Stomach (tissue), 9 donors: Measurements from ENCODE around the gene SDK2. TPM values are rescaled to one million over a fixed set of nuclear protein-coding genes. Genes with fewer than 3 reads are reported as not detected.
A peak's percentile ranks its signal among the peaks of the same experiment; 100 is the strongest.

ENCODE experiments used
- DNase-seq, 2 donors: peaks; one replicate each; pipeline versions ENCODE4 v3.0.0 to v3.0.0-alpha.2; 2013 to 2019
- H3K27ac ChIP-seq, 5 donors: fragments of 200-600 bp in 4 of 5; sonication (generic) in 4 of 5; one replicate each; pipeline ENCODE4 v1.5.1; 2013 to 2019; ENCODE audit warnings: mild to moderate bottlenecking in 1 of 5, moderate library complexity in 1 of 5
- H3K27me3 ChIP-seq, 3 donors: fragments of 200-600 bp; sonication (generic); one replicate each; pipeline ENCODE4 v1.5.1; 2017 to 2019; ENCODE audit warnings: mixed run types in 1 of 3
- H3K36me3 ChIP-seq, 4 donors: fragments of 200-600 bp; sonication (generic); 1 replicate in 3 of 4; 2 replicates in 1 of 4; pipeline ENCODE4 v1.5.1; 2016 to 2019
- H3K4me1 ChIP-seq, 4 donors: fragments of 200-600 bp; sonication (generic); one replicate each; pipeline ENCODE4 v1.5.1; 2016 to 2019
- H3K4me3 ChIP-seq, 4 donors: fragments of 200-600 bp; sonication (generic) in 3 of 4; one replicate each; pipeline ENCODE4 v1.5.1; 2016 to 2019; ENCODE audit warnings: mild to moderate bottlenecking in 1 of 4
- H3K9me3 ChIP-seq, 4 donors: fragments of 200-600 bp; sonication (generic); one replicate each; pipeline ENCODE4 v1.5.1; 2016 to 2019
- CTCF ChIP-seq, 7 experiments: fragments of 450-650 bp in 4 of 7; fragments of 200-600 bp in 3 of 7; sonication (generic) in 3 of 7; IDR thresholded peaks; one replicate each; pipeline ENCODE4 v1.5.1; 2016 to 2019; ENCODE audit warnings: antibody characterized with exemption in 7 of 7, control low read depth in 2 of 7, mild to moderate bottlenecking in 1 of 7
- EP300 ChIP-seq: sonication (generic); formaldehyde crosslinking; IDR thresholded peaks from one replicate; pipeline ENCODE4 v1.6.1; 2017; ENCODE audit warnings: antibody characterized with exemption
- POLR2A ChIP-seq, 4 donors: fragments of 450-650 bp; IDR thresholded peaks; one replicate each; pipeline ENCODE4 v1.6.1; 2016; ENCODE audit warnings: antibody characterized with exemption in 4 of 4, control low read depth in 2 of 4, mild to moderate bottlenecking in 1 of 4, moderate library complexity in 1 of 4
- POLR2AphosphoS5 ChIP-seq, 3 donors: sonication (generic); formaldehyde crosslinking; IDR thresholded peaks; one replicate each; pipeline ENCODE4 v1.6.1; 2016; ENCODE audit warnings: antibody characterized with exemption in 3 of 3
- WGBS, 5 donors: extraction: QIAGEN DNeasy Blood & Tissue Kit in 3 of 5; methylation state at CpG; one replicate each; pipeline versions ENCODE4 v1.1.5 to v1.1.7; 2013 to 2018; 5-methylcytosine and 5-hydroxymethylcytosine counted together
- intact Hi-C: fragments of 100-400 bp; cut with DNase I; formaldehyde crosslinking; loops from one replicate; pipeline ENCODE4 v1.15.1; 2023; ENCODE audit warnings: low total_unique reads
- polyA plus RNA-seq, 3 donors: library from polyadenylated mRNA; stranded (reverse); fragments of 200-250 nt; gene quantifications; one replicate each; pipeline ENCODE4 v1.2.3, GENCODE V29; 2013
- total RNA-seq, 5 donors: library from RNA; depleted of rRNA; stranded (reverse); fragments of >200 nt; gene quantifications; one replicate each; pipeline versions ENCODE4 v1.1.0 to v1.2.3, GENCODE V29; 2014 to 2016
- donor health status: healthy with polysubstance abuse.
- donor health status: Bipolar disorder and iron deficiency.
- donor health status: healthy.

Gene SDK2
- total and polyA plus RNA-seq, 8 donors: under 0.01 to 9.6 (median 0.44) TPM; not detected in 1

GRCh38 chr17:73362697-73363096 is 281.5 kb downstream of the SDK2 start:
- no peaks in the 10 kb centered on the region for H3K36me3 ChIP-seq
- H3K9me3 ChIP-seq: no peaks in the 10 kb centered on the region
- intact Hi-C loops: no loop called here
- no peaks in the 10 kb centered on the region for H3K27me3 ChIP-seq
- no peak overlapping the region for H3K4me3 ChIP-seq
- WGBS, 5 donors: 82 to 91% (median 88%) methylated on average over 11 of the region's 11 CpGs
- no peak for TF ChIP-seq EP300
- TF ChIP-seq CTCF (IDR thresholded peaks at IDR 0.05): no peak
- TF ChIP-seq POLR2AphosphoS5 (IDR thresholded peaks at IDR 0.05): no peak
- TF ChIP-seq POLR2A (IDR thresholded peaks at IDR 0.05): no peak
- no peak for DNase-seq
- peaks cover 4 to 24% (median 9%) of the 10 kb centered on the region in 4 donors for H3K4me1 ChIP-seq
- no peak overlapping the region for H3K27ac ChIP-seq

- H3K27ac ChIP-seq: no peak overlapping the region
- no peak for TF ChIP-seq EP300
Observed at GRCh38 chr17:73360961-73361761, 283.1 kb downstream of the SDK2 start.

GRCh38 chr17:73359987-73360410 is 284.2 kb downstream of the SDK2 start:
- intact Hi-C loops: no loop called here
- 15 to 59% (median 36%) methylated on average over 7 of the region's 7 CpGs for WGBS, 5 donors
- peak overlapping the region in 3 of 5 donors; percentile 25 to 64 (median 58) for H3K27ac ChIP-seq
- H3K27me3 ChIP-seq: no peaks in the 10 kb centered on the region
- no peaks in the 10 kb centered on the region for H3K9me3 ChIP-seq
- no peaks in the 10 kb centered on the region for H3K36me3 ChIP-seq
- no peak overlapping the region for H3K4me3 ChIP-seq
- DNase-seq: peak; percentile 88 to 93
- TF ChIP-seq EP300 (no peak), POLR2A (IDR thresholded peaks at IDR 0.05) (no peak), CTCF (IDR thresholded peaks at IDR 0.05) (peak in 2 of 7 experiments; percentile 28 to 33), POLR2AphosphoS5 (IDR thresholded peaks at IDR 0.05) (peak in 1 of 3 donors; percentile 39)
- H3K4me1 ChIP-seq: peaks cover 4 to 39% (median 24%) of the 10 kb centered on the region in 4 donors

More at GRCh38 chr17:73360961-73361761, 283.1 kb downstream of the SDK2 start:
- Histone ChIP-seq H3K27me3 (no peaks in the 10 kb centered on the region), H3K36me3 (no peaks in the 10 kb centered on the region), H3K9me3 (no peaks in the 10 kb centered on the region), H3K4me3 (no peak overlapping the region), H3K4me1 (peaks cover 4 to 38% (median 20%) of the 10 kb centered on the region in 4 donors)
- no peak for DNase-seq
- WGBS, 5 donors: 79 to 89% (median 84%) methylated on average over 26 to 29 of the region's 29 CpGs
- intact Hi-C loops: no loop called here

- TF ChIP-seq POLR2A (IDR thresholded peaks at IDR 0.05) (no peak), EP300 (no peak), POLR2AphosphoS5 (IDR thresholded peaks at IDR 0.05) (no peak), CTCF (IDR thresholded peaks at IDR 0.05) (no peak)
- no peaks in the 10 kb centered on the region for H3K9me3 ChIP-seq
- no peak for DNase-seq
- H3K27ac ChIP-seq: peak overlapping the region in 2 of 5 donors; percentile 58 to 64
- H3K36me3 ChIP-seq: no peaks in the 10 kb centered on the region
- H3K4me1 ChIP-seq: peaks cover 4 to 39% (median 24%) of the 10 kb centered on the region in 4 donors
- H3K27me3 ChIP-seq: no peaks in the 10 kb centered on the region
- no peak overlapping the region for H3K4me3 ChIP-seq
- WGBS, 5 donors: 80 to 91% (median 82%) methylated on average over 10 of the region's 10 CpGs
- intact Hi-C loops: no loop called here
Observed at GRCh38 chr17:73359352-73359751, 284.9 kb downstream of the SDK2 start.

- H3K4me1 ChIP-seq: peaks cover 4 to 39% (median 24%) of the 10 kb centered on the region in 4 donors
- intact Hi-C loops: no loop called here
- H3K9me3 ChIP-seq: no peaks in the 10 kb centered on the region
- WGBS, 5 donors: 88 to 94% (median 89%) methylated on average over 8 to 9 of the region's 9 CpGs
- H3K4me3 ChIP-seq: no peak overlapping the region
- peak overlapping the region in 1 of 5 donors; percentile 58 for H3K27ac ChIP-seq
- TF ChIP-seq POLR2AphosphoS5 (IDR thresholded peaks at IDR 0.05) (no peak), CTCF (IDR thresholded peaks at IDR 0.05) (no peak), EP300 (no peak), POLR2A (IDR thresholded peaks at IDR 0.05) (no peak)
- H3K27me3 ChIP-seq: no peaks in the 10 kb centered on the region
- no peaks in the 10 kb centered on the region for H3K36me3 ChIP-seq
- no peak for DNase-seq
Observed at GRCh38 chr17:73358668-73359067, 285.6 kb downstream of the SDK2 start.
